GM21528 (cell line): ENCODE data around the gene PFKFB3.
"Not testable (repeated sequence)": the region's sequence is repeated elsewhere in the genome, so short reads cannot be mapped to it uniquely, and the experiment has no call there.

Source experiments
- ATAC-seq: cut with Tn5 transposase; IDR thresholded peaks from one replicate; pipeline ENCODE4 v1.9.1; 2021; ENCODE audit warnings: mild to moderate bottlenecking, moderate library complexity; ENCODE audit not compliant: unreplicated experiment, low FRiP score

The PFKFB3 gene

DNA sequence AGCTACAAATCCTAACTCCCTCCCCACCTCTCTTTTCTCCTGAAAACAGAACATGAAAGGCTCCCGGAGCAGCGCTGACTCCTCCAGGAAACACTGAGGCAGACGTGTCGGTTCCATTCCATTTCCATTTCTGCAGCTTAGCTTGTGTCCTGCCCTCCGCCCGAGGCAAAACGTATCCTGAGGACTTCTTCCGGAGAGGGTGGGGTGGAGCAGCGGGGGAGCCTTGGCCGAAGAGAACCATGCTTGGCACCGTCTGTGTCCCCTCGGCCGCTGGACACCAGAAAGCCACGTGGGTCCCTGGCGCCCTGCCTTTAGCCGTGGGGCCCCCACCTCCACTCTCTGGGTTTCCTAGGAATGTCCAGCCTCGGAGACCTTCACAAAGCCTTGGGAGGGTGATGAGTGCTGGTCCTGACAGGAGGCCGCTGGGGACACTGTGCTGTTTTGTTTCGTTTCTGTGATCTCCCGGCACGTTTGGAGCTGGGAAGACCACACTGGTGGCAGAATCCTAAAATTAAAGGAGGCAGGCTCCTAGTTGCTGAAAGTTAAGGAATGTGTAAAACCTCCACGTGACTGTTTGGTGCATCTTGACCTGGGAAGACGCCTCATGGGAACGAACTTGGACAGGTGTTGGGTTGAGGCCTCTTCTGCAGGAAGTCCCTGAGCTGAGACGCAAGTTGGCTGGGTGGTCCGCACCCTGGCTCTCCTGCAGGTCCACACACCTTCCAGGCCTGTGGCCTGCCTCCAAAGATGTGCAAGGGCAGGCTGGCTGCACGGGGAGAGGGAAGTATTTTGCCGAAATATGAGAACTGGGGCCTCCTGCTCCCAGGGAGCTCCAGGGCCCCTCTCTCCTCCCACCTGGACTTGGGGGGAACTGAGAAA, 30.4 kb downstream of the PFKFB3 start:
- no peak for ATAC-seq

DNA sequence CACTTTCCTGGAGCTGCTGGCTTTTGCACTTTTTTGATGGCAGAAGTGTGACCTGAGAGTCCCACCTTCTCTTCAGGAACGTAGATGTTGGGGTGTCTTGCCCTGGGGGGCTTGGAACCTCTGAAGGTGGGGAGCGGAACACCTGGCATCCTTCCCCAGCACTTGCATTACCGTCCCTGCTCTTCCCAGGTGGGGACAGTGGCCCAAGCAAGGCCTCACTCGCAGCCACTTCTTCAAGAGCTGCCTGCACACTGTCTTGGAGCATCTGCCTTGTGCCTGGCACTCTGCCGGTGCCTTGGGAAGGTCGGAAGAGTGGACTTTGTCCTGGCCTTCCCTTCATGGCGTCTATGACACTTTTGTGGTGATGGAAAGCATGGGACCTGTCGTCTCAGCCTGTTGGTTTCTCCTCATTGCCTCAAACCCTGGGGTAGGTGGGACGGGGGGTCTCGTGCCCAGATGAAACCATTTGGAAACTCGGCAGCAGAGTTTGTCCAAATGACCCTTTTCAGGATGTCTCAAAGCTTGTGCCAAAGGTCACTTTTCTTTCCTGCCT, 31.1 kb downstream of the PFKFB3 start:
- ATAC-seq: no peak

DNA sequence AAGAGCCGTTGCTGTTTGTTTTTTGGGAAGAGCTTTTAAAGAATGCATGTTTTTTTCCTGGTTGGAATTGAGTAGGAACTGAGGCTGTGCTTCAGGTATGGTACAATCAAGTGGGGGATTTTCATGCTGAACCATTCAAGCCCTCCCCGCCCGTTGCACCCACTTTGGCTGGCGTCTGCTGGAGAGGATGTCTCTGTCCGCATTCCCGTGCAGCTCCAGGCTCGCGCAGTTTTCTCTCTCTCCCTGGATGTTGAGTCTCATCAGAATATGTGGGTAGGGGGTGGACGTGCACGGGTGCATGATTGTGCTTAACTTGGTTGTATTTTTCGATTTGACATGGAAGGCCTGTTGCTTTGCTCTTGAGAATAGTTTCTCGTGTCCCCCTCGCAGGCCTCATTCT, 31.6 kb downstream of the PFKFB3 start:
- no peak for ATAC-seq

DNA sequence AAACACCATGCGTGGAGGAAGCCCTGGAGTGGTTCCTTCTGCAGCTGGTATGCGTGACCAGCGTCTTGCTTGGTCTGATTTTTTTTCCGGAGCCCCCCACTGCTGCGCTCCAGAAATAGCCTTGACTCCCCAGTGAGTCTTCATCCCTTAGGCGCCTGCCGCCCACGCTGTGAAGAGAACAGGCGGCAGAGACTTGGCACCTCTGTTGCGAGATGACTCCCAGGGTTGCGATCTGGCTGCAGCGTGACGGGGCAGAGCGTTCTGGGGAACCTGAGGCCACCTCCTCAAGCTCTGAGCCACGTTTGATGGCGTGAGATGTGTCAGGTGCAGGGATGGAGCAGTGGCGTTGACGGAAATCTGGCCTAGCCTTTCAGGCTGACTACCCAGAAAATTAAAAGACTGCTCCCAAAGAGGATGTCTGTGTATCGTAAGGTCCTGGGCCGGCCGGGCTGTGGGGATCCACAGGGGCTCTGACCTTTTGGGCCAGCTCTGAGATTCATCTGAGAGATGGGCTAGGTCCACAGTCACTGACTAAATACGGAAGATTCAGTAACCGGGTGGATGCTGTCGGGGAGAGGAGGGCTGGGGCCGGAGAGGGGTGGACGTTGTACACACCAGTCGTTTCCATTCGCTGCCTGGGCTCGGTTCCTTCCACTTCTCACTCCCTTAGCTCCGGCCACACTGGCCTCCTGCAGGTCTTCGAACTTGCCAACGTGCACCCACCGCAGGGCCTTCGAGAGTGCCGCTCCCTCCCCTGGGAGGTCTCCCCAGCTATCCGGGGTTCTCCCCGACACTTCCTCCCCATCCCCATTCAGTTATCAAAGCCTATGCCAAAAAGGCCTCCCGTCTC, 33.8 kb downstream of the PFKFB3 start:
- no peak for ATAC-seq

DNA sequence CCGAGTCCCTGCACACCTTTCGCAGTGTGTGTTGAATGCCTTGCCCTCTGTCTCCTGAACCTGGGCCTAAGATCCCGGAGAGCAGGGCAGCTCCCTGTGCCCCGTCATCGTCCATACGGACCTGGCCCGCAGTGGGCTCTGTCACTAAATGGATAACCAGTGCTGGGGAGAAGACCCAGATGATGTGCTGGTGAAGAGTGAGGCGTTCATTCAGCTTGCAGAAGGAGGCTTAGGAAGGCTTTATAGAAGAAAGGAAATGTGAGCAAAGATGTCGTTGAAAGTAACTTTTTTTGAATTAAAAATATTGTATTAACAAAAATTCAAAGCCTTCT, 34.4 kb downstream of the PFKFB3 start:
- no peak for ATAC-seq

DNA sequence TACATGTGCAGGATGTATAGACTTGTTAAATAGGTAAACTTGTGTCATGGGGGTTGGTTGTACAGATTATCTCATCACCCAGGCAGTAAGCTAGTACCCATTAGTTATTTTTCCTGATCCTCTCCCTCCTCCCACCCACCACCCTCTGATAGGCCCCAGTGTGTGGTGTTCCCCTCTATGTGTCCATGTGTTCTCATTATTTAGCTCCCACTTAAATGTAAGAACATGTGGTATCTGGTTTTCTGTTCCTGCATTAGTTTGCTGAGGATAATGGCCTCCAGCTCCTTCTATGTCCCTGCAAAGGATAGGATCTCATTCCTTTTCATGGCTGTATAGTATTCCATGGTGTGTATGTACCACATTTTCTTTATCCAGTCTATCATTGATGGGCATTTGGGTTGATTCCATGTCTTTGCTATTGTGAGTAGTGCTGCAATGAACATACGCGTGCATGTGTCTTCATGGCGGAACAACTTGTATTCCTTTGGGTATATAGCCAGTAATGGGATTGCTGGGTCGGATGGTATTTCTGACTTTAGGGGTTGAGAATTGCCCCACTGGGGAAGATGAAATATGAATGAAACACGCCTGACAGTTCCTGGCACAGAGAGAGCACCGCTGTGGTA, 36.0 kb downstream of the PFKFB3 start:
- not testable (repeated sequence) for ATAC-seq

DNA sequence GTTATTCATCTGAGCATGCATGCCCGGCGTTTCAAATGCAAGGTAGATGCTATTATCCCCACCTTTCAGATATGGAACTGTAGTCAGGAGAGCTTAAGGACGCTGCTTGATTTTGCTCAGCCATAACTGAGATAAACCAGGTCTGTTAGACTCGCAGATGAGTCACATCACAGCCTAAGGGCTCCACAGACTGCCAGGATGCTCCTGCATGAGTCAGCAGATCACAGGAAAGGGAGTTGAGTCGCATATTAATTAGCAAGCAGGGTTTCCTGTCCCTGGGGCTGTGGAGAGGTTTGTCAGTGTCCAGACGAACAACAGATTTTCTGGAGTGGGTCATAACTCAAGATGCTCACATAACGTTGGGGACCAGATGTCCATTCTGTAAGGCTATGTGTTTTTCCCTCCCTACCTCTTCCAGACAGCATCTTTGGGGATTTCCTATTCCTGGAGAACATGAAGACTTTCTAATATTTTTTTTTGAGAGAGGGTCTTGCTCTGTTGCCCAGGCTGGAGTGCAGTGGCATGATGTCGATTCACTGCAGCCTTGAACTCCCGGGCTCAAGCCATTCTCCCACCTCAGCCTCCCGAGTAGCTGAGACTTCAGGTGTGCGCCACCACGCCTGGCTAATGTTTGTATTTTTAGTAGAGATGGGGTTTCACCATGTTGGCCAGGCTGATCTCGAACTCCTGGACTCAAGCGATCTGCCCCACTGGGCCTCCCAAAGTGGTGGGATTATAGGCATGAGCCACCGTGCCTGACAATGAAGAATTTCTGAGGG, 36.7 kb downstream of the PFKFB3 start:
- ATAC-seq: no peak

DNA sequence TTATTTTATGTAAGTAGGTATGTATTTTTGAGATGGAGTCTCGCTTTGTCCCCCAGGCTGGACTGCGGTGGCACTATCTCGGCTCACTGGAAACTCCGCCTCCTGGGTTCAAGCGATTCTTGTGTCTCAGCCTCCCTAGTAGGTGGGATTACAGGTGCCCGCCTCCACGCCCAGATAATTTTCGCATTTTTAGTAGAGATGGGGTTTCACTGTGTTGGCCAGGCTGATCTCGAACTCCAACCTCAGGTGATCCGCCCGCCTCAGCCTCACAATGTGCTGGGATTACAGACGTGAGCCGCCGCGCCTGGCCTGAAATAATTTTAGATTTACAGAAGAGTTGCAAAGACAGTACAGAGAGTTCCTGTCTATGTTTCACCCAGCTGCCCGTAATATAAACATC, 37.5 kb downstream of the PFKFB3 start:
- ATAC-seq: no peak

DNA sequence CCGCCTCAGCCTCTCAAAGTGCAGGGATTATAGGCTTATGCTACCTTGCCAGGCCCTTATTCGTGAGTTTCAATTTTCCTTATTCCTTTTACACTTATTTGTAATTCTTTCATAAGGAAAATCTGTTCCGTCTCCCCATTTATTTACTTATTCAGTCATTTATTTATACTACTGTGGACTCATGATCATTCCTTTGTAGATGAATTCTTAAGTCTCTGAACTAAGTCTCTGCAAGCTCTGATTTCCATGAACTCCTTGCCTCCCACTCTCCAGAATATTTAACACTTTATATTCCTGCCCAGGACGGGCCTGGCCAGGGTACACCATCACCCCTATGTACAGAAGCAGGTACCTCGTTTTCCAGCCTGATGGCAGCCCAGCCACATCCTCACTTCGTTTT, 39.4 kb downstream of the PFKFB3 start:
- no peak for ATAC-seq

DNA sequence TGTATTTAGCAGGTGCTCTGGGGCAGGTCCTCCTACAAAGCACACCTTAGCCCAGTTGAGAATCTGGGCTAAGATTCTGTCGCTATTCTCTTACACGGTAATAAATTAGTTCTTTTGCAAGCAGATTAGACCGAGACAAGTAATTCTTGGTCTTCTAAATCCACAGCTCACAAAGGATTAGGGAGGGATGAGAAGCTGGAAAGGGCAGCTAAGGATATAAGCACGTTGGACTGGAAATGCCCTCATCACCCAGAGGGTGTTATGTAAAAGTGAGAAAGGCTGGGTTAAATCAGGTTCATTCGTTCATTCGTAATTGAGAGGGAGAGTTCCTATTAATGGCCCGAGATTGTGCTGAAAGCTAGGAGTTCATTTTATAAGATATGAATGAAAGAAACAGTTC, 41.8 kb downstream of the PFKFB3 start:
- no peak for ATAC-seq

DNA sequence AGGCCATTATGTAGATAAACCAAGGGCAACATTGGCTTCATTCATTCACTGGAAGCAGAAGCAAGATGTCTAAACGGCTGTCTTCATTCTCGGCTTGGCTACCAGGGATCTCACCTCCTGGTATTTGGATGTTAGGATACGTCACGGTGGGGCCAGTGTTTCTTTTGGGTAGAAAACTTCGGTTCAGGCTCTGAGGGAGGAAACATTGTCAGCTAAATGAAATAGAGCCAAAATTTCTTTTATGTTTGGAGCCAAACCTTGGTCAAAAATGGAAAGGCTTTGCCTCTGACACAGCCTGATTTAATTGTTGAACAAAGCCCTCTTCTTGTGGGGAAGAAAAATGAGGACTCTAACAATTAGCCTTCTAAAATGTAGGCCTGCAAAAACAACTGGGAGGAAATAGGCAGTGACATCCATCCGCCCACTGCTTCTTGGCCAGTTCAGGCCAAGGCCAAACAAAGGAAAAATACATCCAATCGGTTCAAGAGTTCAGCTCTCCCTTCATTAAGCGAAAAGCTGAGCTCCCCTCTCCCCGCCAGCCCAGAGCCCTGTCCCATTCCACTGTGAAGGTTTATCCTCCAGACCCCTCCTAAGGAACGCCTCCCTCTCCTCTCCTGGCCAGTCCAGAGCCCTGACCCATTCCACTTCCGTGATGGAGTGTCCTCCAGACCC, 44.4 kb downstream of the PFKFB3 start:
- no peak for ATAC-seq

DNA sequence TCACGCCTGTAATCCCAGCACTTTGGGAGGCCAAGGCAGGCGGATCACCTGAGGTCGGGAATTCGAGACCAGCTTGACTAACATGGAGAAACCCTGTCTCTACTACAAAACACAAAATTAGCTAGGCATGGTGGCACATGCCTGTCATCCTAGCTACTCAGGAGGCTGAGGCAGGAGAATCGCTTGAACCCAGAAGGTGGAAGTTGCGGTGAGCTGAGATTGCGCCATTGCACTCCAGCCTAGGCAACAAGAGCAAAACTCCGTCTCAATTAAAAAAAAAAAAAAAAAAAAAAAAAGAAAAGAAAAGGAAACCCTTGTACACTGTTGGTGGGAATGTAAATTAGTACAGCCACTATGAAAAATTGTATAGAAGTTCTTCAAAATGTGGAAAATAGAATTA, 46.2 kb downstream of the PFKFB3 start:
- not testable (repeated sequence) for ATAC-seq

DNA sequence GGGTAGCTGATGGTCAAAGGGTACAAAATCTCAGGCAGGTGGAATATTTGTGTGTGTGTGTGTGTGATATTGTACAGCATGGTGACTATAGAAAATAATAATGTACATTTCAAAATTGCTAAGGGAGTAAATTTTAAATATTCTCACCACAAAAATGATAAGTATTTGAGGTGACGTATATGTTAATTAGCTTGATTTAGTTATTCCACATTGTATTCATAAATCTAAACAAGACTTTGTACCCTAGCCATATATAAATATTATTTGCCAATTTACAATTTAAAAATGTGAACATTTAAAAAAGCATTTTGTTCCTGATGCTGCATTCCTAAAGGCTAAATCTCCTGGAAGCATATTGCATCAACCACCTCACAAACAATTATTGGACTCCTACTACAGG, 47.0 kb downstream of the PFKFB3 start:
- ATAC-seq: no peak

DNA sequence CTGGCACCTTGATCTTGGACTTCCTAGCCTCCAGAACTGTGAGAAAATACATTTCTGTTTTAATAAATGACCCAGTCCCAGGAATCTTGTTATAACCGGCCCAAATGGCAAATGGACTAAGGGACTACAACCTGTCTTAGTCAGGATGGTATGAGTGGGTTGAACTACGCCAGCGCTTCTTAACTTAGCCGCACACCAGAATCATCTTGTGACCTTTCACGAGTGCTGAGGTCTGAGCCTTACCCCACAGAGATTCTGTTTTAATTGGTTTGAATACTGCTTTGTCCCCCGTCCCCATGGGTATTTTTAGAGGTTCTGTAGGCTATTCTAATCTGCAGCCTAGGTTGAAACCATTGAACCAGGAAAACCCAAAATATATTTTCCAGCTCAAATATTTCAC, 48.0 kb downstream of the PFKFB3 start:
- no peak for ATAC-seq

DNA sequence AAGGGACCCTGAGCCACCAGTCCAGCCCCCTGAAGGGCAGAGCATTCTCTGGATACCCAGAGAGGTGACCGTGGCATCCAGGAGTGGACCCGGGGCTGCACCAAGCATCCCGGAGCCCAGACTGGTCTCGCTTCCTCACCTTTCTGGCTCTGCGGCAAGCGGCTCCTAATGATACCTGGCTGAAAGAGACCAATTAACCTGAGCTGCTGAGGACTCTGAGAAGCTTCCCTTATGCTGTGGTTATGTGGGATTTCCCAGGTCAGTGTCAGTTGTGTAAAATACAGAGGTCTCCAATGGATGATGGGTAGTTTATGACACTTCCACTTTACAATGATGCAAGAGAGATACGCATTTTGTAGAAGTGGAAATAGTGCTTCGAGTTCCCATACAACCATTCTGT, 51.5 kb downstream of the PFKFB3 start:
- no peak for ATAC-seq

DNA sequence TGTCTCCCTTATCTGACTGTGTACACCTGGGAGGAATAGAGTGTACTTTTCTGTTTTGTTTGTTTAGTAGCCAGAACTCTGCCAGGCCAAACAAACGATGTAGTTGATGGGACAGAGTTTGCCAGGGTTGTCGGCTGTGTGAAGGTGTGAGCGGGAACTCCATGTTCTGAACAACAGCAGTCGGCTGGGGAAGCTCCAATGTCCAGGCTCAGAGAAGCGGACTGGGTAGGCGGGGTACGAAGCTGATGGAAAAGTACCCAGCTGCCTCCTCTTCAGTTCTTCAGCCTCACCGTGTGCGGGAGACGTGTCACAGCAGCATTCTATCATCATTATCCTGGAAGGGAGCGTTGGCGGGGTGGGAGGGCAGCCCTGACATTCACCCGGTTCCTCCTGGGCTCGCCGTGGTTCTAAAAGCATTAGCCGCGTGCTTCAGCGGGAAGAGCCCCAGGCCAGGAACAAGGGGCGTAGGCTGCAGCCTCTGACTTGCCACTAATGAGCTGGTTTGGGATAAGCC, 52.9 kb downstream of the PFKFB3 start:
- no peak for ATAC-seq

DNA sequence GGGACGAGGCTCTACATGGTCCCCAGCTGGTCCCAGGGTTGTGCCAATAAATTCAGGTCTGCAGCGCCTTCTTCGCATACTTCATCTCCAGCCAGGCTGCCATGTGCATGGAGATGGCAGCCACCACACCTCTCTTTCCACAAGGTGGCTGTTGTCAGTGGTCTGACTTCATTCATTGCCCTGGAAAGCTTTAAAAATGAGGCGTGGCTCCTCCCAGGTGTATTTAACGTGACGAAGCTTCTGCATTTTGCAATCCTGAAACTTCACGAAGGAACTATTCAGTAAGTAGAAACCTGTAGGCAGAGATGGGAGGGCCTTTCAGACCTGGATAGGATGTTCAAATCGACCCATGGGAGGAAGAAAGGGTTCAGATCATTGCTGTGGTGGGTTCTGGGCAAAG, 53.7 kb downstream of the PFKFB3 start:
- no peak for ATAC-seq

DNA sequence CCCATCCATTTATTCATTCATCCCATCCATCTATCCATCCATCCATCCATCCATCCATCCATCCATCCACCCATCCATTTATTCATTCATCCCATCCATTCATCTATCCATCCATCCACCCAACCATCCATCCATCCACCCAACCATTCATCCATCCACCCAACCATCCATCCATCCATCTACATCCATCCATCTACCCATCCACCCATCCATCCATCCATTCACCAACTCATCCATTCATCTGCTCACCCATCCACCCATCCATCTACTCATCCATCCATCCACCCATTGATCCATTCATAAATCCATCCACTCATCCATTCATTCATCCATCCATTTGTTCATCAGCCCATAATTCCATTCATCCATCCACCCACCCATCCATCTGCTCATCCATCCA, 56.4 kb downstream of the PFKFB3 start:
- no peak for ATAC-seq

DNA sequence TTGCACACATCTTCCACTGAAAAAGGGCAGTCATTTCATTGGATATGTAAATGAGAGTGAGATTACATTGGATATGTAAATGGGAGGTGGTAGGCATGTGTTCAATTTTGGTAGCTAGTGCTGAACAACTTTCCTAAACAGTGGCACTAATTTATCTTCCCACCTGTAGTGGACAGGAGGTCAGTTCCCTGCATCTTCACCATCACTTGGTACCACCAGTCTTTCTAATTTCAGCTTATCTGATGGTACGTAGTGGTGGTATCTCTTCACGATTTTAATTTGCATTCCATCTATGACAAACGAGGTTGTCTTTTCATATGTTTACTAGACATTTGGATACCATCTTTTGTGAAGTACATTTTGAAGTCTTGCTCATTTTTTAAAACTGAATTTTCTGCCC, 58.1 kb downstream of the PFKFB3 start:
- no peak for ATAC-seq

DNA sequence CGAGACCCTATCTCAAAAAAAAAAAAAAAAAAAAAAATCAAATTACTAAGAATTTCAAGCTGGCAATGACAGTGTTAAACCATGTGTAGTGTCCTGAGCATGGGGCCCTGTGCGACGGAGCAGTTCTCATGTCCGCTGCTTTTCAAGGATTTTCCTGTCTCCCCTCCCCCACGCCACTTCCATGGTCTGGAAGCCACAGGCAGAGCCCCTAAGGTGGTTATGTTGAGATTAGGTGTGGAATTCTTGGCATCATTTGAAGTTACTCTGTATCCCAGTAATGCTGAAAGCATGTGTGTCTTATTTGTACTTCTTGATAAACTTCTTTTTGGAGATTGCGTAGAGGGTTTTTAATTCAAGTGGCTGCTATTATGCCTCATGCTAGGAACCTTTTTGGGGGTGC, 65.2 kb downstream of the PFKFB3 start:
- no peak for ATAC-seq
